Stimulated activated CD8-positive, alpha-beta memory T cell treated with anti-CD3 and anti-CD28 coated beads, Interleukin-15, amount 100 ng/mL, for 48 hours (primary cell): ENCODE results near the gene TTL.
"Not testable (repeated sequence)": the region's sequence is repeated elsewhere in the genome, so short reads cannot be mapped to it uniquely, and the experiment has no call there.

Experiments
- DNase-seq, 2 donors: peaks; one replicate each; pipeline ENCODE4 v3.0.0-alpha.2; 2020; ENCODE audit warnings: low read depth in 2 of 2

Gene TTL

GRCh38 chr2:112481528-112482233 is at the start of gene TTL:
Gene TTL, plus strand, starts transcription at chr2:112482156. Its CDS starts 189 bp downstream, at chr2:112482345.
- peak; percentile 63 to 68 for DNase-seq

- not testable (repeated sequence) for DNase-seq
Measured at GRCh38 chr2:112432390-112432734, 49.6 kb upstream of the TTL start.

- DNase-seq: peak in 1 of 2 donors; percentile 16
Measured at GRCh38 chr2:112432735-112433479, 49.0 kb upstream of the TTL start.

- DNase-seq: peak; percentile 72 to 84
Measured at GRCh38 chr2:112433480-112433879, 48.5 kb upstream of the TTL start, which contains the start of gene RGPD8. Gene RGPD8, minus strand, starts transcription at chr2:112433645. Its CDS starts 192 bp downstream, at chr2:112433453.

- no peak for DNase-seq
Measured at GRCh38 chr2:112433932-112434730, 47.8 kb upstream of the TTL start.

- DNase-seq: not testable (repeated sequence)
Measured at GRCh38 chr2:112434890-112435715, 46.9 kb upstream of the TTL start.

- not testable (repeated sequence) for DNase-seq
Measured at GRCh38 chr2:112435716-112436431, 46.1 kb upstream of the TTL start.

GRCh38 chr2:112436993-112437392 is 45.0 kb upstream of the TTL start:
- DNase-seq: not testable (repeated sequence)

GRCh38 chr2:112437405-112437831 is 44.5 kb upstream of the TTL start:
- DNase-seq: not testable (repeated sequence)

- DNase-seq: not testable (repeated sequence)
Measured at GRCh38 chr2:112438603-112439261, 43.2 kb upstream of the TTL start.

- not testable (repeated sequence) for DNase-seq
Measured at GRCh38 chr2:112444256-112444655, 37.7 kb upstream of the TTL start.

GRCh38 chr2:112449854-112450253 is 32.1 kb upstream of the TTL start:
- no peak for DNase-seq

GRCh38 chr2:112451317-112451716 is 30.6 kb upstream of the TTL start:
- no peak for DNase-seq

- DNase-seq: no peak
Measured at GRCh38 chr2:112454586-112454985, 27.4 kb upstream of the TTL start.

GRCh38 chr2:112459372-112459771 is 22.6 kb upstream of the TTL start:
- no peak for DNase-seq

GRCh38 chr2:112462178-112462577 is 19.8 kb upstream of the TTL start:
- no peak for DNase-seq

GRCh38 chr2:112463256-112463655 is 18.7 kb upstream of the TTL start:
- no peak for DNase-seq

GRCh38 chr2:112465382-112465781 is 16.6 kb upstream of the TTL start:
- DNase-seq: no peak

GRCh38 chr2:112472547-112473263 is 9.3 kb upstream of the TTL start:
- no peak for DNase-seq
